ENCODE measurements around the gene PYGM. TPM values are rescaled to one million over a fixed set of nuclear protein-coding genes. Genes with fewer than 3 reads are reported as not detected.

PYGM gene
- total and polyA plus RNA-seq, 2 donors (not counting 1 experiment from before 2014, with no cell fraction given): 0.50 to 1.9 TPM

DNA sequence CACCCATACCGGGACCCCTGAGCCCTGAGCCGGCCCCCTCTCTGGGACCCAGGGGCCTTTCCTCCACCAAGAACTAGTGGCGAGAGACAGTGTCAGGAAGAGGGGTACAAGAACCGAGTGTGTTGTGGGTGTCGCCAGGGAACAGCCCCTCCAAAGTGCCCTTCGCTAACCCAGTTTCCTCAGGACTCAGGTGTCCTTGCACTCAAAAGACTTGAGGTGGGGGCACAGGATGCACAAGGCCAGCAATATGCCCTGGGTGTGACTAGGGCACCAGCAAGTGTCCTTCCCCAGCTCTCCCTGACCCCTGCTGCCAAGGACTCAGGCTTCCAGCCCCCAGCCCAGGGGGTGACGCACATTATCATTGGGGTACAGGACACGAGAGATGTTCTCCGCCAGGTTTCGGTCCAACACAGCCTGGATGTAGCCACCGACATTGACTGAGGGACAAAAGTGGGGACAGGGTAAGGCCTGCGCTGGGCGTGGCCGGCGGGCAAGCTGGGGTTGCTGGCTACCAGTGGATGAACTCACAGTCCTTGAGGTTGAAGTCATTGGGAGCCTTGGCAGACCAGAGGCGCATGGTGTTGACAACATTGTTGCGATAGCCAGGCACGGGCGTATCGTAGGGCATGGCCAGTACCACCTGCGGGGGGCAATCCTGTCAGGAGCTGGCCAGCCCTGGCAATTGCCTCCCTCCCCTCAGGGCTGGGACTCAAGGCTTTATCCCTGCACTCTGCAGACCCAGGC lies 4.7 kb downstream of the PYGM start:
- Histone ChIP-seq H3K4me2 (ENCODE audit: extremely low read depth, insufficient read depth, low read length) (no peak overlapping the region), H4K20me1 (ENCODE audit: control insufficient read depth, extremely low read depth, insufficient read depth, low read length) (no peaks in the 10 kb centered on the region), H3K27me3 (ENCODE audit: control insufficient read depth, insufficient read depth, low read length) (no peaks in the 10 kb centered on the region), H3K79me2 (ENCODE audit: control insufficient read depth, insufficient read depth, low read length) (no peaks in the 10 kb centered on the region), H3K4me3 (replicated peaks in 1 of 4; ENCODE audit: control extremely low read depth in 1 of 4, insufficient read depth in 1 of 4, low read depth in 3 of 4, low read length in 4 of 4) (no peak overlapping the region), H3K9ac (ENCODE audit: insufficient read depth, low read length) (no peak overlapping the region), H3K9me3 (ENCODE audit: control insufficient read depth, insufficient read depth, low read depth, low read length) (no peaks in the 10 kb centered on the region), H2AFZ (ENCODE audit: low read length) (no peak overlapping the region), H3K27ac (ENCODE audit: insufficient read depth, low read length) (no peak overlapping the region), H3K36me3 (ENCODE audit: control insufficient read depth, insufficient read depth, low read length) (no peaks in the 10 kb centered on the region), H3K4me1 (ENCODE audit: control insufficient read depth, extremely low read depth, insufficient read depth, low read length) (peaks cover 8% of the 10 kb centered on the region)
- TF ChIP-seq EZH2 (IDR thresholded peaks at IDR 0.05; ENCODE audit: low read length, missing control alignments): no peak
- TF ChIP-seq, protein P1, sequence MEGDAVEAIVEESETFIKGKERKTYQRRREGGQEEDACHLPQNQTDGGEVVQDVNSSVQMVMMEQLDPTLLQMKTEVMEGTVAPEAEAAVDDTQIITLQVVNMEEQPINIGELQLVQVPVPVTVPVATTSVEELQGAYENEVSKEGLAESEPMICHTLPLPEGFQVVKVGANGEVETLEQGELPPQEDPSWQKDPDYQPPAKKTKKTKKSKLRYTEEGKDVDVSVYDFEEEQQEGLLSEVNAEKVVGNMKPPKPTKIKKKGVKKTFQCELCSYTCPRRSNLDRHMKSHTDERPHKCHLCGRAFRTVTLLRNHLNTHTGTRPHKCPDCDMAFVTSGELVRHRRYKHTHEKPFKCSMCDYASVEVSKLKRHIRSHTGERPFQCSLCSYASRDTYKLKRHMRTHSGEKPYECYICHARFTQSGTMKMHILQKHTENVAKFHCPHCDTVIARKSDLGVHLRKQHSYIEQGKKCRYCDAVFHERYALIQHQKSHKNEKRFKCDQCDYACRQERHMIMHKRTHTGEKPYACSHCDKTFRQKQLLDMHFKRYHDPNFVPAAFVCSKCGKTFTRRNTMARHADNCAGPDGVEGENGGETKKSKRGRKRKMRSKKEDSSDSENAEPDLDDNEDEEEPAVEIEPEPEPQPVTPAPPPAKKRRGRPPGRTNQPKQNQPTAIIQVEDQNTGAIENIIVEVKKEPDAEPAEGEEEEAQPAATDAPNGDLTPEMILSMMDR (conservative IDR thresholded peaks at IDR 0.05 in 1 of 2, IDR thresholded peaks at IDR 0.05 in 1 of 2; ENCODE audit: low read depth in 1 of 2, low read length in 2 of 2): no peak
- no peak for DNase-seq (ENCODE audit: low read depth in 2 of 2)

DNA sequence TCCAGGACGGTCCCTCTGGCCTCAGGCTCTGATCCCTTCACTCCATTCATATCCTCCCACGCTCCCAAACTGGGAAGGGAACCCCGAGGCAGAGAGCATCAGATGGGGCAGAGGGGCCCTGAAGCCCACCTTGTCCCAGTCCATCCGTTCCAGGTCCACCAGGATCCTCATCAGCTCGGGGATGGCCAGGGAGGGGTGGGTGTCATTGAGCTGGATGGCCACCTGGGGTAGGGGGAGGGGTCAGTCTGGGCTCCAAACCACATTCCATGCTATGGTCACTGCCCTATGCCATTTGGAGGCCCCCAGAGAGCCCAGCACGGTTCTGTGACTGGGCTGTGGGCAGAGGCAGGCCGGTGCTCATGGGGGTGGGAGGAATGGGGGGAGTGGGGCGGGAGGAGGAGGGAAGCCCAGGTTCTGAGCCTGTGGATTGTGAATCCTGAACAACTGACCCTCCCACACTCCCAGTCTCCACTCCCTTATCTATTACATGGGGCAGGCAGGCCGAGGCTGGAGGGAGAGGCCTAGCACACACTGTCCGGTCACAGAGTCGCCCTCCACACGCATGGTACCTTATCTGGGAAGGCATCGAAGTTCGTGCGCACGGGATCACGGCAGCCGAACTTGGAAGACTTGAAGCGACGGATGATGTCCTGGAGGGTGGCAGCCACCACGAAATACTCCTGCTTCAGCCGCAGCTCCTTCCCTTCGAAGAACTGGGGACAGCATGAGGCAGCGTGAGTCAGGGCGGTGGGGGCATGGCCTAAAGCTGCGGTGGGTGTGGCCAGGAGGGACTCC lies 5.5 kb downstream of the PYGM start:
- Histone ChIP-seq H3K9ac (ENCODE audit: insufficient read depth, low read length) (no peak overlapping the region), H3K79me2 (ENCODE audit: control insufficient read depth, insufficient read depth, low read length) (no peaks in the 10 kb centered on the region), H3K4me1 (ENCODE audit: control insufficient read depth, extremely low read depth, insufficient read depth, low read length) (peaks cover 1% of the 10 kb centered on the region), H3K4me2 (ENCODE audit: extremely low read depth, insufficient read depth, low read length) (no peak overlapping the region), H3K9me3 (ENCODE audit: control insufficient read depth, insufficient read depth, low read depth, low read length) (no peaks in the 10 kb centered on the region), H3K27ac (ENCODE audit: insufficient read depth, low read length) (no peak overlapping the region), H4K20me1 (ENCODE audit: control insufficient read depth, extremely low read depth, insufficient read depth, low read length) (no peaks in the 10 kb centered on the region), H3K36me3 (ENCODE audit: control insufficient read depth, insufficient read depth, low read length) (no peaks in the 10 kb centered on the region), H2AFZ (ENCODE audit: low read length) (no peak overlapping the region), H3K4me3 (replicated peaks in 1 of 4; ENCODE audit: control extremely low read depth in 1 of 4, insufficient read depth in 1 of 4, low read depth in 3 of 4, low read length in 4 of 4) (no peak overlapping the region), H3K27me3 (ENCODE audit: control insufficient read depth, insufficient read depth, low read length) (no peaks in the 10 kb centered on the region)
- DNase-seq (ENCODE audit: low read depth in 2 of 2): no peak
- TF ChIP-seq, protein P1 (conservative IDR thresholded peaks at IDR 0.05 in 1 of 2, IDR thresholded peaks at IDR 0.05 in 1 of 2; ENCODE audit: low read depth in 1 of 2, low read length in 2 of 2): no peak
- no peak for TF ChIP-seq EZH2 (IDR thresholded peaks at IDR 0.05; ENCODE audit: low read length, missing control alignments)

DNA sequence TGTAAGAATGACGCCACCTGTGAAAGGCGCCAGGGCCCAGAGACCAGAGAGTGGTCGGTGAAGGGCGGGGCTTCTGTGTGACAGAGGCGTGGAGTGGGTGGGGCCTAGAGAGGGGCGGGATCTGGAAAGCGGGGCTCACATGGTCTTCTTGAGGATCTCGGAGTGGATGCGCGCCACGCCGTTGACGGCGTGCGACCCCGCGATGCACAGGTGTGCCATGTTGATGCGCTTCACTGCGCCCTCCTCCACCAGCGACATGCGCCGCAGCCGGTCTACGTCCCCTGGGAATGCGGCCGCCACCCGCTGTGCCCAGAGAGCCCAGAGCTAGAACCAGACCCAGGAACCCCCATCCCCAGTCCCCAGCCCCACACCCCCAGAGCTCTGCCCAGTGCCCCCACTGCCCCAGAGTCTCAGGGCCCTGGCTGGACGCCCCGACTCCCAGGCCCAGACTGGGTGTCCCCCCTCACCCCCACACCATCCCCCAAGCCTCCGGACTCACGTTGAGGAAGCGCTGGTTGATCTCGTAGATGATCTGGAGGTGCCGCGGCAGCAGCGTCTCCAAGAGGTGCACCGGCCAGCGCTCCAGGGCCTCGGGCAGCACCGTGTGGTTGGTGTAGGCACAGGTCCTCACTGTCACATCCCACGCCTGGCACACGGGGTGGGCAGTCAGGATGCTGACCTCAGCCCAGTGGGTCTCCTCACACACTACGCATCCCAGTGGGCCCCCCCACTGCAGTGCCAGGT lies 6.2 kb downstream of the PYGM start:
- Histone ChIP-seq H3K36me3 (ENCODE audit: control insufficient read depth, insufficient read depth, low read length) (no peaks in the 10 kb centered on the region), H3K79me2 (ENCODE audit: control insufficient read depth, insufficient read depth, low read length) (no peaks in the 10 kb centered on the region), H3K9ac (ENCODE audit: insufficient read depth, low read length) (no peak overlapping the region), H3K27ac (ENCODE audit: insufficient read depth, low read length) (no peak overlapping the region), H2AFZ (ENCODE audit: low read length) (no peak overlapping the region), H3K9me3 (ENCODE audit: control insufficient read depth, insufficient read depth, low read depth, low read length) (no peaks in the 10 kb centered on the region), H3K4me3 (replicated peaks in 1 of 4; ENCODE audit: control extremely low read depth in 1 of 4, insufficient read depth in 1 of 4, low read depth in 3 of 4, low read length in 4 of 4) (no peak overlapping the region), H3K4me1 (ENCODE audit: control insufficient read depth, extremely low read depth, insufficient read depth, low read length) (no peaks in the 10 kb centered on the region), H3K27me3 (ENCODE audit: control insufficient read depth, insufficient read depth, low read length) (no peaks in the 10 kb centered on the region), H3K4me2 (ENCODE audit: extremely low read depth, insufficient read depth, low read length) (no peak overlapping the region), H4K20me1 (ENCODE audit: control insufficient read depth, extremely low read depth, insufficient read depth, low read length) (no peaks in the 10 kb centered on the region)
- DNase-seq (ENCODE audit: low read depth in 2 of 2): no peak
- no peak for TF ChIP-seq EZH2 (IDR thresholded peaks at IDR 0.05; ENCODE audit: low read length, missing control alignments)
- TF ChIP-seq, protein P1 (conservative IDR thresholded peaks at IDR 0.05 in 1 of 2, IDR thresholded peaks at IDR 0.05 in 1 of 2; ENCODE audit: low read depth in 1 of 2, low read length in 2 of 2): no peak

Data from fibroblast of lung (primary cell).